ENCODE data around the gene SATB1.

The SATB1 gene

GRCh38 chr3:18445401-18446148 lies 20.4 kb upstream of the SATB1 start (continued):
- TF ChIP-seq ZBTB8A (tag by site-specific recombination; IDR thresholded peaks at IDR 0.05): peak; percentile 60
- no peak for TF ChIP-seq ZBTB1 (tag by site-specific recombination; IDR thresholded peaks at IDR 0.05)
- TF ChIP-seq, protein P1, sequence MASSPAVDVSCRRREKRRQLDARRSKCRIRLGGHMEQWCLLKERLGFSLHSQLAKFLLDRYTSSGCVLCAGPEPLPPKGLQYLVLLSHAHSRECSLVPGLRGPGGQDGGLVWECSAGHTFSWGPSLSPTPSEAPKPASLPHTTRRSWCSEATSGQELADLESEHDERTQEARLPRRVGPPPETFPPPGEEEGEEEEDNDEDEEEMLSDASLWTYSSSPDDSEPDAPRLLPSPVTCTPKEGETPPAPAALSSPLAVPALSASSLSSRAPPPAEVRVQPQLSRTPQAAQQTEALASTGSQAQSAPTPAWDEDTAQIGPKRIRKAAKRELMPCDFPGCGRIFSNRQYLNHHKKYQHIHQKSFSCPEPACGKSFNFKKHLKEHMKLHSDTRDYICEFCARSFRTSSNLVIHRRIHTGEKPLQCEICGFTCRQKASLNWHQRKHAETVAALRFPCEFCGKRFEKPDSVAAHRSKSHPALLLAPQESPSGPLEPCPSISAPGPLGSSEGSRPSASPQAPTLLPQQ (tag by site-specific recombination; IDR thresholded peaks at IDR 0.05): peak; percentile 59
- TF ChIP-seq BCL11B (tag by site-specific recombination; IDR thresholded peaks at IDR 0.05; ENCODE audit: low read depth): no peak
- no peak for TF ChIP-seq ZSCAN5A (tag by site-specific recombination; IDR thresholded peaks at IDR 0.05)
- peak; percentile 98 for TF ChIP-seq GLIS2 (tag by site-specific recombination; IDR thresholded peaks at IDR 0.05)
- no peak for TF ChIP-seq ZNF19 (tag by site-specific recombination; IDR thresholded peaks at IDR 0.05; ENCODE audit: low read depth)
- no peak for TF ChIP-seq INSM2 (tag by site-specific recombination; IDR thresholded peaks at IDR 0.05)
- peak; percentile 85 for TF ChIP-seq ZNF335 (tag by site-specific recombination; conservative IDR thresholded peaks at IDR 0.05)
- TF ChIP-seq GLI4 (tag by site-specific recombination; IDR thresholded peaks at IDR 0.05): no peak
- TF ChIP-seq GFI1B (tag by site-specific recombination; IDR thresholded peaks at IDR 0.05): 0 out of 2 replicates have a peak, but pooled peaks have one; percentile 2
- no peak for TF ChIP-seq ZNF768 (tag by site-specific recombination; IDR thresholded peaks at IDR 0.05)
- no peak for TF ChIP-seq ZNF202 (tag by site-specific recombination; IDR thresholded peaks at IDR 0.05; ENCODE audit: borderline replicate concordance)
- 0 out of 2 replicates have a peak, but pooled peaks have one; percentile 18 for TF ChIP-seq ZNF366 (tag by site-specific recombination; conservative IDR thresholded peaks at IDR 0.05)
- TF ChIP-seq ZBTB7A (tag by site-specific recombination; IDR thresholded peaks at IDR 0.05; ENCODE audit: low read depth): 0 out of 2 replicates have a peak, but pooled peaks have one; percentile 67
- 0 out of 2 replicates have a peak, but pooled peaks have one; percentile 26 for TF ChIP-seq ZBTB11 (tag by site-specific recombination; conservative IDR thresholded peaks at IDR 0.05; ENCODE audit: low read depth)
- TF ChIP-seq ZNF548 (tag by site-specific recombination; IDR thresholded peaks at IDR 0.05): no peak
- TF ChIP-seq ZBTB10 (tag by site-specific recombination; IDR thresholded peaks at IDR 0.05): peak; percentile 95
- 0 out of 2 replicates have a peak, but pooled peaks have one; percentile 16 for TF ChIP-seq ZBTB21 (tag by site-specific recombination; IDR thresholded peaks at IDR 0.05)
- TF ChIP-seq ZNF560 (tag by site-specific recombination; IDR thresholded peaks at IDR 0.05; ENCODE audit: borderline replicate concordance): no peak
- no peak for TF ChIP-seq ELK4 (IDR thresholded peaks at IDR 0.05; ENCODE audit: borderline replicate concordance, low read depth, low read length)
- peak; percentile 62 for TF ChIP-seq ZXDB (tag by site-specific recombination; IDR thresholded peaks at IDR 0.05)
- no peak for TF ChIP-seq HOXC10 (CRISPR knock-in tag; IDR thresholded peaks at IDR 0.05)
- 0 out of 2 replicates have a peak, but pooled peaks have one; percentile 21 for TF ChIP-seq ZFP69B (tag by site-specific recombination; IDR thresholded peaks at IDR 0.05)
- TF ChIP-seq ZNF561 (tag by site-specific recombination; IDR thresholded peaks at IDR 0.05; ENCODE audit: borderline replicate concordance): no peak
